NCI-H524 (cell line): ENCODE results near the gene ARID5B.

Source experiments
- DNase-seq, 2 experiments: peaks; one replicate each; lab custom pipeline; 2025; lab: John Stamatoyannopoulos, UW

The ARID5B gene

GRCh38 chr10:61883371-61884025 is 18.0 kb upstream of the ARID5B start:
- DNase-seq, result no peak

- no peak for DNase-seq
These were observed 13.7 kb upstream of the ARID5B start for GRCh38 chr10:61887772-61888171.

- no peak for DNase-seq
These were observed 12.8 kb upstream of the ARID5B start for GRCh38 chr10:61888744-61889143.

- DNase-seq, result no peak
These were observed 11.1 kb upstream of the ARID5B start for GRCh38 chr10:61890430-61890829.

- DNase-seq, result no peak
These were observed 10.6 kb upstream of the ARID5B start for GRCh38 chr10:61890881-61891409.

- no peak for DNase-seq
These were observed 9.5 kb upstream of the ARID5B start for GRCh38 chr10:61891906-61892585.

GRCh38 chr10:61892961-61893360 is 8.5 kb upstream of the ARID5B start:
- no peak for DNase-seq

GRCh38 chr10:61894133-61894532 is 7.4 kb upstream of the ARID5B start:
- no peak for DNase-seq

- no peak for DNase-seq
These were observed 5.5 kb upstream of the ARID5B start for GRCh38 chr10:61895898-61896600.

GRCh38 chr10:61896854-61897661 is 4.4 kb upstream of the ARID5B start:
- peak in 1 of 2 experiments; percentile 63 for DNase-seq

GRCh38 chr10:61897671-61898434 is 3.6 kb upstream of the ARID5B start:
- DNase-seq, result peak in 1 of 2 experiments; percentile 10

- DNase-seq, result peak in 1 of 2 experiments; percentile 40
These were observed 3.1 kb upstream of the ARID5B start for GRCh38 chr10:61898435-61898778.

- no peak for DNase-seq
These were observed 2.4 kb upstream of the ARID5B start for GRCh38 chr10:61899069-61899531.

GRCh38 chr10:61899663-61899996 is 1.9 kb upstream of the ARID5B start:
- DNase-seq, result no peak

- DNase-seq, result peak in 1 of 2 experiments; percentile 35
These were observed 1.3 kb upstream of the ARID5B start for GRCh38 chr10:61899997-61900828.

- DNase-seq, result peak in 1 of 2 experiments; percentile 44
These were observed 438 bp downstream of the ARID5B start for GRCh38 chr10:61901829-61902444.

- peak in 1 of 2 experiments; percentile 44 for DNase-seq
These were observed 1.1 kb downstream of the ARID5B start for GRCh38 chr10:61902445-61903220.

GRCh38 chr10:61903221-61903927 is 1.9 kb downstream of the ARID5B start:
- DNase-seq, result peak in 1 of 2 experiments; percentile 20
